Activated T-helper 1 cell treated with anti-CD3 and anti-CD28 coated beads, Interleukin-2, amount 50 U/mL, for 16 hours (primary cell): Measurements from ENCODE around the gene GABRB3.

ENCODE experiments used
- DNase-seq, 2 donors: peaks; one replicate each; pipeline ENCODE4 v3.0.0-alpha.2; 2020; ENCODE audit warnings: low read depth in 1 of 2, low spot score in 1 of 2

GABRB3 gene

GRCh38 chr15:26562336-26562735 is 210.5 kb downstream of the GABRB3 start:
- DNase-seq = no peak

GRCh38 chr15:26561896-26562295 is 211.0 kb downstream of the GABRB3 start:
- DNase-seq = no peak

GRCh38 chr15:26561130-26561529 is 211.7 kb downstream of the GABRB3 start:
- DNase-seq = no peak

GRCh38 chr15:26555898-26556297 is 217.0 kb downstream of the GABRB3 start:
- DNase-seq = no peak

GRCh38 chr15:26551473-26551872 is 221.4 kb downstream of the GABRB3 start:
- no peak for DNase-seq

GRCh38 chr15:26550880-26551279 is 222.0 kb downstream of the GABRB3 start:
- DNase-seq = no peak

- DNase-seq = no peak
Observed at GRCh38 chr15:26537663-26538062, 235.2 kb downstream of the GABRB3 start.

- DNase-seq = no peak
Observed at GRCh38 chr15:26531489-26531888, 241.4 kb downstream of the GABRB3 start.

GRCh38 chr15:26525096-26525495 is 247.8 kb downstream of the GABRB3 start:
- no peak for DNase-seq

GRCh38 chr15:26521691-26522198 is 251.1 kb downstream of the GABRB3 start:
- DNase-seq = no peak

- DNase-seq = no peak
Observed at GRCh38 chr15:26521130-26521529, 251.7 kb downstream of the GABRB3 start.

- no peak for DNase-seq
Observed at GRCh38 chr15:26518885-26519284, 254.0 kb downstream of the GABRB3 start.

GRCh38 chr15:26516102-26516980 is 256.5 kb downstream of the GABRB3 start:
- DNase-seq = no peak

GRCh38 chr15:26504009-26504408 is 268.9 kb downstream of the GABRB3 start:
- no peak for DNase-seq
